ENCODE measurements around the gene MYOCOS.
"Not testable (repeated sequence)": the region's sequence is repeated elsewhere in the genome, so short reads cannot be mapped to it uniquely, and the experiment has no call there.

MYOCOS gene

GRCh38 chr1:171610385-171610784, 11.7 kb upstream of the MYOCOS start:
- H3K9me3 Mint-ChIP-seq: no peaks in the 10 kb centered on the region
- no peak overlapping the region for H3K4me3 Mint-ChIP-seq
- no peaks in the 10 kb centered on the region for H3K36me3 Mint-ChIP-seq
- no peaks in the 10 kb centered on the region for H3K27me3 Mint-ChIP-seq
- H3K4me1 Mint-ChIP-seq: no peaks in the 10 kb centered on the region
- no peak overlapping the region for H3K27ac Mint-ChIP-seq

DNA sequence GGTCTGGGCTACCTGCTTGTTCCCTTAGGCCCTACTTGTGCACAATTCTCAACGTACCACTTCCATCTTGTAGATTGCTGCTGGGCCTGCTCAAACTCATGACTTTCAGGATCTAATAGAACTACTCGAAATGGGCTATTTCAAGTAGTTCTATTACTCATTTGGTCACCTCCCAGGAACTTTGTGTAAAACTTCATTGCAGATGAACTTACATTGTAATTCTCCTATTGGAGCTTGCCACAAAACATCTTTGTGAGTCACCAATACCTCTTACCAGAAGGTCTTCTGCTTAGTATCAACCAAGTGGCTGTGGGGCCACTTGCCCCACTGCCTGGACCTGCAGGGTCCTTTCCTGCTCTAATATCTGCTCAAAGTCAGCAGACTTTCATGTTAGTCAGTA, 10.7 kb upstream of the MYOCOS start:
- Mint-ChIP-seq H3K27ac (no peak overlapping the region), H3K4me1 (no peaks in the 10 kb centered on the region), H3K4me3 (no peak overlapping the region), H3K36me3 (no peaks in the 10 kb centered on the region), H3K27me3 (no peaks in the 10 kb centered on the region), H3K9me3 (no peaks in the 10 kb centered on the region)

- Mint-ChIP-seq H3K36me3 (no peaks in the 10 kb centered on the region), H3K9me3 (no peaks in the 10 kb centered on the region), H3K27ac (no peak overlapping the region), H3K4me1 (no peaks in the 10 kb centered on the region), H3K27me3 (no peaks in the 10 kb centered on the region), H3K4me3 (no peak overlapping the region)
Observed at GRCh38 chr1:171613282-171613681, 8.8 kb upstream of the MYOCOS start.

- not testable (repeated sequence) for H3K27me3 Mint-ChIP-seq, H3K9me3 Mint-ChIP-seq, H3K4me3 Mint-ChIP-seq, H3K36me3 Mint-ChIP-seq, H3K4me1 Mint-ChIP-seq, H3K27ac Mint-ChIP-seq
Observed at GRCh38 chr1:171615122-171615906, 6.7 kb upstream of the MYOCOS start.

DNA sequence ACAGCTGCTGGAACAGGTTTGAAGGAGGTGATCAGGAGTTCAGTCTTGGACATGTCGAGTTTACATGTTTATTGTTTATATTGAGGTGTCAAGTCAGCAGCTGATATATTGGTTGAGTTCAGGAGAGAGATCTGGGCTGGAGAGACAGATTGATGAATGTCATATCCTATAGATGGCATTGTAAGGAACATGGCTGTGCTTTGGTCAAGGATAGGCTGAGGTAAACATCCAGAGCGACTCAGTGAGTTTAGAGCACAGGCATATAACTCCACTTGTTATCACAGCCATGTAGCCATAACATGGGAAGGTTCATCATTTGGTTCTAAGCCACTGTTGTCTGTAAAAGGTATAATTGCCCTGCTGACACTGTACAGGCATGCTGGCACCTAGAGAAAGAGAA, 5.5 kb upstream of the MYOCOS start:
- Mint-ChIP-seq H3K4me1 (no peaks in the 10 kb centered on the region), H3K9me3 (no peaks in the 10 kb centered on the region), H3K4me3 (no peak overlapping the region), H3K27ac (no peak overlapping the region), H3K36me3 (no peaks in the 10 kb centered on the region), H3K27me3 (no peaks in the 10 kb centered on the region)

DNA sequence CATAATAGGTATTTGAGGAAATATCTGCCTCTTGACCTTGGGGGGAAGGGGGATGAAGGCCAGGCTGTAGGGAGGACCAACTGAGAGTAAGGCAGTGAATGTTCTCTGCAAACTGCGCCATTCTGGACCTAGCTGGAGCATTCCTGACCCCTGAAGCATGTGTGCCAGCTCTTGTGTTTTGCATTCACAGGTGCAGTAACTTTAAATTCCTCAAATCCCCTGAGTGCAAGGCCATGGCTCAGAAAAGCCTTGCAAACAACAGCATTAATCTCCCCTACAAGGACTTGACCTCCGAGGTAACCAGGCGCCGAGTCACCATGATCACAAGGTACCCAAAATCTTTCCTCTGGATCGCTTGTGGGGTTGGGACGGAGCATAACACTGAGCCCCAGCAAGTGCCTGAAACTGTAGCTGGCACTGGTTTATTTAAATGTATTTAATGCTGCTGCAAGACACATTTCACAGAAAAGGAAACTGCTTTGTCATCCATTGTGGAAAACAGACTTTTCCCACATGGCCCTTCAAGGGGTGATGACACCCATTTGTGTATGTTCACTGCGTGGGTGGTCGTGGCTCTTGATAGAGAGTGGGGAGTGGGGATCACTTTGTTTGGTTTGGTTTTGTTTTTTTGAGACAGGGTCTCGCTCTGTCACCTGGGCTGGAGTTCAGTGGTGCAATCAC, 1.7 kb downstream of the MYOCOS start:
- no peaks in the 10 kb centered on the region for H3K9me3 Mint-ChIP-seq
- H3K4me3 Mint-ChIP-seq: no peak overlapping the region
- no peaks in the 10 kb centered on the region for H3K36me3 Mint-ChIP-seq
- H3K27ac Mint-ChIP-seq: no peak overlapping the region
- no peaks in the 10 kb centered on the region for H3K4me1 Mint-ChIP-seq
- H3K27me3 Mint-ChIP-seq: no peaks in the 10 kb centered on the region

GRCh38 chr1:171625225-171625624, 3.2 kb downstream of the MYOCOS start:
- no peak overlapping the region for H3K4me3 Mint-ChIP-seq
- no peaks in the 10 kb centered on the region for H3K36me3 Mint-ChIP-seq
- H3K27me3 Mint-ChIP-seq: peaks cover 5% of the 10 kb centered on the region
- no peaks in the 10 kb centered on the region for H3K9me3 Mint-ChIP-seq
- H3K27ac Mint-ChIP-seq: no peak overlapping the region
- no peaks in the 10 kb centered on the region for H3K4me1 Mint-ChIP-seq

GRCh38 chr1:171627020-171627419, 5.0 kb downstream of the MYOCOS start:
- Mint-ChIP-seq H3K4me3 (no peak overlapping the region), H3K9me3 (no peaks in the 10 kb centered on the region), H3K27me3 (peaks cover 5% of the 10 kb centered on the region), H3K4me1 (no peaks in the 10 kb centered on the region), H3K27ac (no peak overlapping the region), H3K36me3 (no peaks in the 10 kb centered on the region)

DNA sequence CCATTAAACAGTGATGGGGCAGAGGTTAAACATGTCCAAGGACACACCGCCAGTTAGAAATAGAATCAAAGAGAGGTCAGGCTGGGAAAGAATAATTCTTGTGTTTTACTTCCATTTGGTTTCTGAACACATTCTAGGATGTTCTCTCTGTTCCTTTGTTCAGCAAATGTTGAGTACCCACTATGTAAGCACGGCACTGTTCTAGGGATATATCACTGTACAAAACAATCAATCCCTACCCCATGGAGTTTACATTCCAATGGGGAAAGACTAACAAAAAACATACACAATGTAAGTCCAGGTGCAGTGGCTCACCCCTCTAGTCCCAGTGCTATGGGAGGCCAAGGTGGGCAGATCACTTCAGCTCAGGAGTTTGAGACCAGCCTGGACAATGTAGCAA, 6.2 kb downstream of the MYOCOS start:
- Mint-ChIP-seq H3K9me3 (no peaks in the 10 kb centered on the region), H3K27ac (no peak overlapping the region), H3K4me3 (no peak overlapping the region), H3K36me3 (no peaks in the 10 kb centered on the region), H3K4me1 (no peaks in the 10 kb centered on the region), H3K27me3 (peaks cover 5% of the 10 kb centered on the region)

GRCh38 chr1:171635661-171636060, 13.6 kb downstream of the MYOCOS start:
- Mint-ChIP-seq H3K4me1 (peaks cover 7% of the 10 kb centered on the region), H3K36me3 (no peaks in the 10 kb centered on the region), H3K9me3 (no peaks in the 10 kb centered on the region), H3K27me3 (no peaks in the 10 kb centered on the region), H3K4me3 (no peak overlapping the region), H3K27ac (no peak overlapping the region)

DNA sequence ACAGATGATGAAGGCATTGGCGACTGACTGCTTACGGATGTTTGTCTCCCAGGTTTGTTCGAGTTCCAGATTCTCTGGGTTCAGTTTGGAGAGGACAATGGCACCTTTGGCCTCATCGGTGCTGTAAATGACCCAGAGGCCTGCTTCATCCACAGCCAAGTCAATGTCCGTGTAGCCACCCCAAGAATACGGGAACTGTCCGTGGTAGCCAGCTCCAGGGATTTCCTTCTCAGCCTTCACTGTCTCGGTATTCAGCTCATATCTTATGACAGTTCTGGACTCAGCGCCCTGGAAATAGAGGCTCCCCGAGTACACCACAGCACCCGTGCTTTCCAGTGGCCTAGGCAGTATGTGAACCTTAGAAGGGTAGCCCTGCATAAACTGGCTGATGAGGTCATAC, 14.1 kb downstream of the MYOCOS start:
- no peaks in the 10 kb centered on the region for H3K36me3 Mint-ChIP-seq
- no peak overlapping the region for H3K27ac Mint-ChIP-seq
- H3K9me3 Mint-ChIP-seq: no peaks in the 10 kb centered on the region
- no peak overlapping the region for H3K4me3 Mint-ChIP-seq
- no peaks in the 10 kb centered on the region for H3K27me3 Mint-ChIP-seq
- peaks cover 7% of the 10 kb centered on the region for H3K4me1 Mint-ChIP-seq

DNA sequence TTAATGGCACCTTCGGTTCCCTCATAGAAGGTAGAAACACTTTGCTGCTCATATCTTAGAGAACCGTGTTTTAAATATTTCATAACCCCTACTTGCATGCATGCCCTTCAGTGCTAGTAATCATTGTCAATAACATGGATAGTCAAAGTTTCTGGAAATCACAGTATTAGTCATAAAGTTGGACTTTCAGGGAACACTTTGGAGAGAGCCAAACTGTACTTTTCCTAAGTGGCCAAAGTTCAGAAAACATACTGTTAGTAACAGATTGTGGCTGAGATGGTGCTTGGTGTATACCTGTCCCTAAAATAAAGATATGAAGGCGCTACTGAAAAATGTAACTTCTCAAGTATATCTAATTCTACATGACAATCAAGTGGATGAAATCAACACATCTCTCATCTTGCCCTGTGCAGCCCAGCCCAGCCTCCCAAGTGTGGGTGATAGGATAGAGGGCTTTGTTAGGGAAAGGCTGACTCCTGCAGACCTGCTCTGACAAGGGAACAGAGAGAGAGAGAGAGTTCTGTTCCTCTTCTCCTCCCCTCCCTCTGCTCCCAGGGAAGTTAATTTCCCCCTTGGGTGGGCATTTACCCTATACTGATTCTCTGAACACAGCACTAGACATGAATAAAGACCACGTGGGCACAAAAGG, 16.0 kb downstream of the MYOCOS start:
- no peaks in the 10 kb centered on the region for H3K27me3 Mint-ChIP-seq

GRCh38 chr1:171640225-171640624, 18.2 kb downstream of the MYOCOS start:
- no peaks in the 10 kb centered on the region for H3K27me3 Mint-ChIP-seq
- H3K27ac Mint-ChIP-seq: no peak overlapping the region
- H3K4me1 Mint-ChIP-seq: peaks cover 13% of the 10 kb centered on the region
- no peaks in the 10 kb centered on the region for H3K9me3 Mint-ChIP-seq
- H3K4me3 Mint-ChIP-seq: no peak overlapping the region
- no peaks in the 10 kb centered on the region for H3K36me3 Mint-ChIP-seq

More for the DNA sequence above, 16.0 kb downstream of the MYOCOS start:
- Mint-ChIP-seq H3K4me1 (peaks cover 7% of the 10 kb centered on the region), H3K27ac (no peak overlapping the region), H3K9me3 (no peaks in the 10 kb centered on the region), H3K36me3 (no peaks in the 10 kb centered on the region), H3K4me3 (no peak overlapping the region)

DNA sequence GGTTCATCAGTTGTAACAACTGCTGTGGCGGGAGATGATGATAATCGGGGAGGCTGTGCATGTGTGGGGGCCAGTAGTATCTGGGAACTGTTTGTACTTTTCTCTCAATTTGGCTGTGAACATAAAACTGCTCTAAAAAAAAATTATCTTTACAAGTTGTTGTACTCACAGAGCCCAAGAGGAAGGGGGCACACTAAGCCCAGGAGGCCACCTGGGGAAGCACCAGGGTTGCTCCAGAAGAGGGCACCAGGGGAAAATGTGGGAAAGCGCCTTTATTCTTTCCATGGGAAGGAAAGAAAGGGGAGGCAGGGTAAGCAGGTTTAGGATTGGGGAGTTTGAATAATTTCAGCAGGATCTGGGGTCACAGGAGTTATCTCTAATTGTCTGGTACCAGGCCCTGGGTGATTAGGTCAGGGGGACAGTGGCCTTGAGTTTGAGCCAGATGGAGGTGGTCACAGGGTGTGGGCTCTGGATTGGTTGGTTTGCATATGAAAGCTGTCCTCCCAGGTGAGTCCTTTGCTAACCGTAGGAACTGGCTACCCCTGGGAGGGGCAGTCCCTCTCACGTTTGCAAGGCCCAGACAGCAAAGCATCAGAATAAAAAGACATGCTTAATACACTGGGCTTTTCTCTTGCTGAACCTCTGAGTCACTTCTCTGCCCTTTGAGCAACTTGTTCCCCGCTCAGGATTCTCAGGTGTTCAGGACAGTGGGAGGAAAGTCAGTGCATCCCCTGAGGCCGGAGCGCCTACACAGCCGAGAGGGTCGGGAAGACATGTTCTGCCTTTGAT, 19.2 kb downstream of the MYOCOS start:
- H3K27ac Mint-ChIP-seq: no peak overlapping the region
- H3K4me1 Mint-ChIP-seq: peaks cover 12% of the 10 kb centered on the region
- H3K27me3 Mint-ChIP-seq: no peaks in the 10 kb centered on the region
- H3K36me3 Mint-ChIP-seq: no peaks in the 10 kb centered on the region
- no peak overlapping the region for H3K4me3 Mint-ChIP-seq
- H3K9me3 Mint-ChIP-seq: no peaks in the 10 kb centered on the region

GRCh38 chr1:171642197-171642596, 20.2 kb downstream of the MYOCOS start:
- H3K27ac Mint-ChIP-seq: no peak overlapping the region
- H3K27me3 Mint-ChIP-seq: no peaks in the 10 kb centered on the region
- H3K9me3 Mint-ChIP-seq: no peaks in the 10 kb centered on the region
- H3K36me3 Mint-ChIP-seq: no peaks in the 10 kb centered on the region
- no peak overlapping the region for H3K4me3 Mint-ChIP-seq
- peaks cover 12% of the 10 kb centered on the region for H3K4me1 Mint-ChIP-seq
